LNCAP (cell line): ENCODE measurements around the gene TRDN.

Source experiments
- TF ChIP-seq, protein P1 (sequence below): fragments of 450-650 bp; IDR thresholded peaks from 2 replicates; pipeline ENCODE4 v1.5.1; 2017; ENCODE audit warnings: mild to moderate bottlenecking

The TRDN gene

DNA sequence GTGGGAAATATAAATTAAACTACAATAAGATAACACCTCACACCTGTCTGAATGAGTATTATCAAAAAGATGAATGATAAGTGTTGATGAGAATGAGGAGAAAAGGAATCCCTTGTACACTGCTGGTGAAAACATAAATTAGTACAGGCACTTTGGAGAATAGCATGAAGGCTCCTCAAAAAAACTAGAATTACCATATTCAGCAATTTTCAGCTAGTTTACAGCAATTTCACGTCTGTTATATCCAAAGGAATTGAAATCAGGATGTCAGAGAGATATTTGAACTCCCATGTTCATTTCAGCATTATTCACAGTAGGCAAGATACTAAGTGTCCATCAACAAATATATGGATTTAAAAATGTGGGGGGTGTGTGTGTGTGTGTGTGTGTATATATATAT is 348.1 kb downstream of the TRDN start:
- TF ChIP-seq, protein P1, sequence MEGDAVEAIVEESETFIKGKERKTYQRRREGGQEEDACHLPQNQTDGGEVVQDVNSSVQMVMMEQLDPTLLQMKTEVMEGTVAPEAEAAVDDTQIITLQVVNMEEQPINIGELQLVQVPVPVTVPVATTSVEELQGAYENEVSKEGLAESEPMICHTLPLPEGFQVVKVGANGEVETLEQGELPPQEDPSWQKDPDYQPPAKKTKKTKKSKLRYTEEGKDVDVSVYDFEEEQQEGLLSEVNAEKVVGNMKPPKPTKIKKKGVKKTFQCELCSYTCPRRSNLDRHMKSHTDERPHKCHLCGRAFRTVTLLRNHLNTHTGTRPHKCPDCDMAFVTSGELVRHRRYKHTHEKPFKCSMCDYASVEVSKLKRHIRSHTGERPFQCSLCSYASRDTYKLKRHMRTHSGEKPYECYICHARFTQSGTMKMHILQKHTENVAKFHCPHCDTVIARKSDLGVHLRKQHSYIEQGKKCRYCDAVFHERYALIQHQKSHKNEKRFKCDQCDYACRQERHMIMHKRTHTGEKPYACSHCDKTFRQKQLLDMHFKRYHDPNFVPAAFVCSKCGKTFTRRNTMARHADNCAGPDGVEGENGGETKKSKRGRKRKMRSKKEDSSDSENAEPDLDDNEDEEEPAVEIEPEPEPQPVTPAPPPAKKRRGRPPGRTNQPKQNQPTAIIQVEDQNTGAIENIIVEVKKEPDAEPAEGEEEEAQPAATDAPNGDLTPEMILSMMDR: no peak

DNA sequence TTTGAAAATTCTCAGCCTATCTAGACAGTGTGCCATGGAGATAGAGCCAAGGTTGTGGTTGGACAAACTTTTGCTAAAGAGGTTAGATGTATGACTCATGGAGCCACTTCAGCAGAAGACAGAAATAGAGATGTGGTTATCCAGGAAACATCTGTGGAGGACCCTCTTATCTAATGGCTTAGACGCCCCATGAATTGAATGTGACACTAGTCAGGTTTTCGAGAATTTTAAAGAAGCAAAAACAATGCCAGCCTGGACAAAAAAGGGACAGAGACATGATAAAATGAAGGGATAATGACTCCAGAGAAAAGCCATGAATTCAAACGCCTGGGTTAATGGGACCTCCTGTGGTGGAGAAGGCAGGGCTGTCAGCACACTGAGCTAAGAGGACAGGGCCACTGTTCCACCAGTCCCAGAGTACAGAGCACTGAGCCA is 360.2 kb downstream of the TRDN start:
- TF ChIP-seq, protein P1: no peak

DNA sequence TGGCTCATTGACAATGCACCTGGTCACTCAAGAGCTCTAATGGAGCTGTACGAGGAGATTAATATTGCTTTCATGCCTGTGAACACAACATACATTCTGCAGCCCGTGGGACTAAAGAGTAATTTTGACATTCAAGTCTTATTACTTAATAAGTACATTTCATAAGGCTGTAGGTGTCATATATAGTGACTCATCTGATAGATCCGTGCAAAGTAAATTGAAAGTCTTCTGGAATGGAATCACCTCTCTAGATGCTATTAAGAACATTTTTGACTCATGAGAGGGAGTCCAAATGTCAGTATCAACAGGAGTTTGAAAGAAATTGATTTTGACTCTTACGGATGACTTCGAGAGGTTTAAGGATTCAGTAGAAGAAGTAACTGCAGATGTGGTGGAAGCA is 372.8 kb downstream of the TRDN start:
- TF ChIP-seq, protein P1: no peak

DNA sequence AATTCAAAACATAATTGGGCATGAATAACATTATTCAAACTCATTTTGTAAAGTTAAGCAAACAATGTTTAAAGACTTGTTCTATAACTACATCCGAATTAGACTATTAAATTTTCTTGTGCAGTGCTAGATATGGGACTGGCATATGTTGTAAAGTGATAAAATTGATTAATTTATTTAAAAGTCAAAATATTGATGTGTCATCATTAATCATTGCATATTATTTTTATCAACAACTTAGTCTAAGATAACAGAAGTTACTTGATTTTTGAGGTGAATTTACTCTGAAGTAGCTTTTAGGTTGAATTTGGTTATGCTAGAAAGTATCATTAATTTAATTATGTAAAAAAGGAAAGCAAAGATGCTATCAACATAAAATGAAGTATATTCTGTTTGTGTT is 396.1 kb downstream of the TRDN start:
- TF ChIP-seq, protein P1: no peak

DNA sequence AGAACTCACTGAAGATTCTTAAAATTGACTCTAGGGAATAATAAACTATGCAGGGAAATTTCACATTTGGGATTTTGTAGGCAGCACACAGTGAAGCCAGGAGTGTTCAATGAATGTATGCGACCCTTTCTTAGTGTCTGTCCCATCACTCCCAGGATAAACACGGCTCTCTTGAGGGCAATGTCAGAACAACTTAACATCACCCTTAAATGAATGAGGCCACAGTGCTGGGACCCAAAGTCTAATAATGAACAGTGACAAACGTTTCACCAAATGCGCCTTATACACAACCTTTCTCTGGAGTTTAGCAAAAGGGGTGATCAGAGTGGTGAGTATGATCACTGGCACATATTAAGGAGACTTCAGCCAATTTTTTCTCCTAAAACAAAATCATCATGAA is 403.4 kb downstream of the TRDN start:
- TF ChIP-seq, protein P1: no peak

DNA sequence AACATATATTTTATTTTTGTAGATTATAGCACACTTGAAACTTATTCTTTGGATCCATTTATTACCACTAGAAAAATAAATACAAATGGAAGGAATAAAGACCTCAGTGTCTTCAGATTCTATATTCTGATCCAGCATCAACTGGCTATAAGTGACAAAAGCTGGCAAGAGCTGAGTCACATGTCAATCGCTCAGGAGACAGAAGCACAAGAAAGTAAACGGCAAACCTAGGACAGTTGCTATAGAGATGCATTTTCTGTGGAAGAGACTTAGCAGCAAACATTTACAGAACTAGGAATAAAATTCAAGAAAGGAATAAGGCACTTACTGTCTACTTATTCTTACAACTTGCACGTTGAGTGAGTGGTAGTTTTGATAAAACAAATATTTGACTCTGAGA is 410.4 kb downstream of the TRDN start:
- TF ChIP-seq, protein P1: no peak

DNA sequence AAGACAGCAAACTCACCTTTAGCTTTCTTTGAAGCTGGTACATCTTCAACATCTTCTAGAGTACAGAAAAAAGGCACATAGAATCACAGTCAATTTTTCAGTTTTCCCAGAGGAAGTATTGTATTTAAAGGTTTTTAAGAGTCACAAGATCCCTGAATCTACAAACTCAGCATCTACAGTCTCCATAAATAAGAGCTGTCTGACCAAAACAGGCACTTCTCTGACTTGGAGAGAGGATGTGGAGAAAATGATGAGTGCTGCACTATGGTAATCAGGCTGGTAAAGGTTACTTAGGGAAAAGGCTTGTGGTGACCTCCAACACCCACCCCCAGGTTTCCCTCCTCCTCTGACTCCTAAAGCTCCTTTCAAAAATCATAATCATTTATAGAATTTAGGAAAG is 412.7 kb downstream of the TRDN start:
- TF ChIP-seq, protein P1: no peak

DNA sequence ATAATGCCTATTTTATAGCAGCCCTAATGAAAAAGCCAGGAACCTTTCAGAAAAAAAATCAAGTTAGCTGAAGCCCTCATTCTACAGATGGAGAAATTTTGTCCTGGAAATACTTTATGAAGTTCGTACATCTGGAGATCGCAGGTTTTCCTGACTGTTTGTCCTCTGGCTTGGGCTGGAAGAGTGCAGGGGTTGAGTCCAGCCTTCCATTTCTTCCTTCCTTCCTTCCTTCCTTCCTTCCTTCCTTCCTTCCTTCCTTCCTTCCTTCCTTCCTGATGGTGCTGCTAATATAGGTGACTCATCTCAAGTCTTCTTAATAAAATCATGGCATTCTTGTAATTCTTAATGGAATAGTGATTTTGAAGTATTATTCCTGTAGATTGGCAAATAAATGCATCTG is 413.3 kb downstream of the TRDN start:
- TF ChIP-seq, protein P1: no peak
